H1 (cell line): Measurements from ENCODE around the gene GNGT2. TPM values are rescaled to one million over a fixed set of nuclear protein-coding genes. Genes with fewer than 3 reads are reported as not detected.

ENCODE experiments used
- EGR1 ChIP-seq: IDR thresholded peaks from 2 replicates; pipeline ENCODE4 v1.6.1; 2011; ENCODE audit warnings: low read depth, low read length, borderline replicate concordance
- GTF2F1 ChIP-seq: IDR thresholded peaks from 2 replicates; pipeline ENCODE4 v1.6.1; 2012; ENCODE audit warnings: low read depth, low read length, improper control_type of control experiment, borderline replicate concordance
- JUN ChIP-seq: IDR thresholded peaks from 2 replicates; pipeline ENCODE4 v1.6.1; 2011; ENCODE audit warnings: low read depth, mild to moderate bottlenecking, improper control_type of control experiment, low read length
- JUND ChIP-seq: IDR thresholded peaks from 2 replicates; pipeline ENCODE4 v1.6.1; 2011; ENCODE audit warnings: mild to moderate bottlenecking, improper control_type of control experiment, low read length
- MAX ChIP-seq: IDR thresholded peaks from 2 replicates; pipeline ENCODE4 v1.6.1; 2012; ENCODE audit warnings: inconsistent platforms
- NANOG ChIP-seq: IDR thresholded peaks from 2 replicates; pipeline ENCODE4 v1.6.1; 2011; ENCODE audit warnings: low read length, low read depth, mild to moderate bottlenecking, inconsistent platforms; ENCODE audit not compliant: insufficient read depth, poor library complexity, severe bottlenecking
- POU5F1 ChIP-seq: IDR thresholded peaks from 2 replicates; pipeline ENCODE4 v1.6.1; 2011; ENCODE audit warnings: low read depth, mild to moderate bottlenecking, low read length, moderate library complexity
- RFX5 ChIP-seq: IDR thresholded peaks from 2 replicates; pipeline ENCODE4 v1.6.1; 2011; ENCODE audit warnings: low read depth, low read length, improper control_type of control experiment, borderline replicate concordance
- TBP ChIP-seq: IDR thresholded peaks from 2 replicates; pipeline ENCODE4 v1.6.1; 2011; ENCODE audit warnings: low read depth, low read length, improper control_type of control experiment
- polyA plus RNA-seq, 7 experiments: library from polyadenylated mRNA; depleted of rRNA in 3 of 7; stranded (reverse) in 5 of 7; unstranded in 2 of 7; fragments of >200 nt in 5 of 7; fragments of 200-250 nt in 2 of 7; gene quantifications; 1 replicate in 5 of 7; 2 replicates in 1 of 7; 4 replicates in 1 of 7; pipeline versions ENCODE4 v1.2.1 to v1.2.3, GENCODE V29; 2011 to 2013; ENCODE audit warnings: missing spikeins in 2 of 7, mixed read lengths in 2 of 7
- total RNA-seq: library from RNA; stranded (reverse); fragmentation: NEBNext Ultra II Directional; extraction: Animal tissue kit (Norgen Biotek cat#: 25700); gene quantifications from 2 replicates; pipeline ENCODE4 v1.2.1, GENCODE V29; 2021
- TF ChIP-seq, protein P1 (sequence below): fragments of 300-600 bp; sonication (generic); IDR thresholded peaks from 2 replicates; pipeline ENCODE4 v1.7.1; 2012; ENCODE audit warnings: low read length, moderate library complexity, mild to moderate bottlenecking, inconsistent platforms; ENCODE audit not compliant: insufficient replicate concordance

GNGT2 gene
- total and polyA plus RNA-seq, 2 of the 8 experiments (the other 6 are each of a cell fraction or from before 2014, with no cell fraction given) = 1.3 to 1.4 TPM

GRCh38 chr17:49239963-49240362 is 29.6 kb upstream of the GNGT2 start (continued):
- TF ChIP-seq, protein P1, sequence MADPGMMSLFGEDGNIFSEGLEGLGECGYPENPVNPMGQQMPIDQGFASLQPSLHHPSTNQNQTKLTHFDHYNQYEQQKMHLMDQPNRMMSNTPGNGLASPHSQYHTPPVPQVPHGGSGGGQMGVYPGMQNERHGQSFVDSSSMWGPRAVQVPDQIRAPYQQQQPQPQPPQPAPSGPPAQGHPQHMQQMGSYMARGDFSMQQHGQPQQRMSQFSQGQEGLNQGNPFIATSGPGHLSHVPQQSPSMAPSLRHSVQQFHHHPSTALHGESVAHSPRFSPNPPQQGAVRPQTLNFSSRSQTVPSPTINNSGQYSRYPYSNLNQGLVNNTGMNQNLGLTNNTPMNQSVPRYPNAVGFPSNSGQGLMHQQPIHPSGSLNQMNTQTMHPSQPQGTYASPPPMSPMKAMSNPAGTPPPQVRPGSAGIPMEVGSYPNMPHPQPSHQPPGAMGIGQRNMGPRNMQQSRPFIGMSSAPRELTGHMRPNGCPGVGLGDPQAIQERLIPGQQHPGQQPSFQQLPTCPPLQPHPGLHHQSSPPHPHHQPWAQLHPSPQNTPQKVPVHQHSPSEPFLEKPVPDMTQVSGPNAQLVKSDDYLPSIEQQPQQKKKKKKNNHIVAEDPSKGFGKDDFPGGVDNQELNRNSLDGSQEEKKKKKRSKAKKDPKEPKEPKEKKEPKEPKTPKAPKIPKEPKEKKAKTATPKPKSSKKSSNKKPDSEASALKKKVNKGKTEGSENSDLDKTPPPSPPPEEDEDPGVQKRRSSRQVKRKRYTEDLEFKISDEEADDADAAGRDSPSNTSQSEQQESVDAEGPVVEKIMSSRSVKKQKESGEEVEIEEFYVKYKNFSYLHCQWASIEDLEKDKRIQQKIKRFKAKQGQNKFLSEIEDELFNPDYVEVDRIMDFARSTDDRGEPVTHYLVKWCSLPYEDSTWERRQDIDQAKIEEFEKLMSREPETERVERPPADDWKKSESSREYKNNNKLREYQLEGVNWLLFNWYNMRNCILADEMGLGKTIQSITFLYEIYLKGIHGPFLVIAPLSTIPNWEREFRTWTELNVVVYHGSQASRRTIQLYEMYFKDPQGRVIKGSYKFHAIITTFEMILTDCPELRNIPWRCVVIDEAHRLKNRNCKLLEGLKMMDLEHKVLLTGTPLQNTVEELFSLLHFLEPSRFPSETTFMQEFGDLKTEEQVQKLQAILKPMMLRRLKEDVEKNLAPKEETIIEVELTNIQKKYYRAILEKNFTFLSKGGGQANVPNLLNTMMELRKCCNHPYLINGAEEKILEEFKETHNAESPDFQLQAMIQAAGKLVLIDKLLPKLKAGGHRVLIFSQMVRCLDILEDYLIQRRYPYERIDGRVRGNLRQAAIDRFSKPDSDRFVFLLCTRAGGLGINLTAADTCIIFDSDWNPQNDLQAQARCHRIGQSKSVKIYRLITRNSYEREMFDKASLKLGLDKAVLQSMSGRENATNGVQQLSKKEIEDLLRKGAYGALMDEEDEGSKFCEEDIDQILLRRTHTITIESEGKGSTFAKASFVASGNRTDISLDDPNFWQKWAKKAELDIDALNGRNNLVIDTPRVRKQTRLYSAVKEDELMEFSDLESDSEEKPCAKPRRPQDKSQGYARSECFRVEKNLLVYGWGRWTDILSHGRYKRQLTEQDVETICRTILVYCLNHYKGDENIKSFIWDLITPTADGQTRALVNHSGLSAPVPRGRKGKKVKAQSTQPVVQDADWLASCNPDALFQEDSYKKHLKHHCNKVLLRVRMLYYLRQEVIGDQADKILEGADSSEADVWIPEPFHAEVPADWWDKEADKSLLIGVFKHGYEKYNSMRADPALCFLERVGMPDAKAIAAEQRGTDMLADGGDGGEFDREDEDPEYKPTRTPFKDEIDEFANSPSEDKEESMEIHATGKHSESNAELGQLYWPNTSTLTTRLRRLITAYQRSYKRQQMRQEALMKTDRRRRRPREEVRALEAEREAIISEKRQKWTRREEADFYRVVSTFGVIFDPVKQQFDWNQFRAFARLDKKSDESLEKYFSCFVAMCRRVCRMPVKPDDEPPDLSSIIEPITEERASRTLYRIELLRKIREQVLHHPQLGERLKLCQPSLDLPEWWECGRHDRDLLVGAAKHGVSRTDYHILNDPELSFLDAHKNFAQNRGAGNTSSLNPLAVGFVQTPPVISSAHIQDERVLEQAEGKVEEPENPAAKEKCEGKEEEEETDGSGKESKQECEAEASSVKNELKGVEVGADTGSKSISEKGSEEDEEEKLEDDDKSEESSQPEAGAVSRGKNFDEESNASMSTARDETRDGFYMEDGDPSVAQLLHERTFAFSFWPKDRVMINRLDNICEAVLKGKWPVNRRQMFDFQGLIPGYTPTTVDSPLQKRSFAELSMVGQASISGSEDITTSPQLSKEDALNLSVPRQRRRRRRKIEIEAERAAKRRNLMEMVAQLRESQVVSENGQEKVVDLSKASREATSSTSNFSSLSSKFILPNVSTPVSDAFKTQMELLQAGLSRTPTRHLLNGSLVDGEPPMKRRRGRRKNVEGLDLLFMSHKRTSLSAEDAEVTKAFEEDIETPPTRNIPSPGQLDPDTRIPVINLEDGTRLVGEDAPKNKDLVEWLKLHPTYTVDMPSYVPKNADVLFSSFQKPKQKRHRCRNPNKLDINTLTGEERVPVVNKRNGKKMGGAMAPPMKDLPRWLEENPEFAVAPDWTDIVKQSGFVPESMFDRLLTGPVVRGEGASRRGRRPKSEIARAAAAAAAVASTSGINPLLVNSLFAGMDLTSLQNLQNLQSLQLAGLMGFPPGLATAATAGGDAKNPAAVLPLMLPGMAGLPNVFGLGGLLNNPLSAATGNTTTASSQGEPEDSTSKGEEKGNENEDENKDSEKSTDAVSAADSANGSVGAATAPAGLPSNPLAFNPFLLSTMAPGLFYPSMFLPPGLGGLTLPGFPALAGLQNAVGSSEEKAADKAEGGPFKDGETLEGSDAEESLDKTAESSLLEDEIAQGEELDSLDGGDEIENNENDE = no peak
- TF ChIP-seq MAX (no peak), GTF2F1 (no peak), JUN (no peak), EGR1 (no peak), POU5F1 (no peak), JUND (no peak), NANOG (no peak), TBP (no peak), RFX5 (no peak)
